Measurements from ENCODE around the gene ADAMTS17.

ADAMTS17 gene

GRCh38 chr15:100170291-100171210, 171.2 kb downstream of the ADAMTS17 start:
- DNase-seq (ENCODE audit: low read depth in 2 of 2) = no peak

- DNase-seq (ENCODE audit: low read depth in 2 of 2) = no peak
Measured at GRCh38 chr15:100169615-100170290, 172.0 kb downstream of the ADAMTS17 start.

- no peak for DNase-seq (ENCODE audit: low read depth in 2 of 2)
Measured at GRCh38 chr15:100168787-100169186, 173.0 kb downstream of the ADAMTS17 start.

- DNase-seq (ENCODE audit: low read depth in 2 of 2) = no peak
Measured at GRCh38 chr15:100167884-100168375, 173.8 kb downstream of the ADAMTS17 start.

GRCh38 chr15:100166313-100166712, 175.5 kb downstream of the ADAMTS17 start:
- no peak for DNase-seq (ENCODE audit: low read depth in 2 of 2)

- DNase-seq (ENCODE audit: low read depth in 2 of 2) = no peak
Measured at GRCh38 chr15:100163961-100164360, 177.8 kb downstream of the ADAMTS17 start.

- DNase-seq (ENCODE audit: low read depth in 2 of 2) = no peak
Measured at GRCh38 chr15:100160953-100161352, 180.8 kb downstream of the ADAMTS17 start.

- no peak for DNase-seq (ENCODE audit: low read depth in 2 of 2)
Measured at GRCh38 chr15:100159436-100159835, 182.3 kb downstream of the ADAMTS17 start.

- DNase-seq (ENCODE audit: low read depth in 2 of 2) = no peak
Measured at GRCh38 chr15:100158356-100158755, 183.4 kb downstream of the ADAMTS17 start.

- DNase-seq (ENCODE audit: low read depth in 2 of 2) = no peak
Measured at GRCh38 chr15:100156201-100156600, 185.6 kb downstream of the ADAMTS17 start.

- DNase-seq (ENCODE audit: low read depth in 2 of 2) = no peak
Measured at GRCh38 chr15:100154338-100154737, 187.4 kb downstream of the ADAMTS17 start.

GRCh38 chr15:100152463-100152862, 189.3 kb downstream of the ADAMTS17 start:
- DNase-seq (ENCODE audit: low read depth in 2 of 2) = no peak

- no peak for DNase-seq (ENCODE audit: low read depth in 2 of 2)
Measured at GRCh38 chr15:100150906-100151305, 190.9 kb downstream of the ADAMTS17 start.

GRCh38 chr15:100147828-100148227, 193.9 kb downstream of the ADAMTS17 start:
- no peak for DNase-seq (ENCODE audit: low read depth in 2 of 2)

GRCh38 chr15:100143378-100143777, 198.4 kb downstream of the ADAMTS17 start:
- DNase-seq (ENCODE audit: low read depth in 2 of 2) = no peak

GRCh38 chr15:100141311-100142001, 200.3 kb downstream of the ADAMTS17 start:
- DNase-seq (ENCODE audit: low read depth in 2 of 2) = no peak

GRCh38 chr15:100140527-100141308, 201.1 kb downstream of the ADAMTS17 start:
- DNase-seq (ENCODE audit: low read depth in 2 of 2) = no peak

- DNase-seq (ENCODE audit: low read depth in 2 of 2) = no peak
Measured at GRCh38 chr15:100134586-100134985, 207.2 kb downstream of the ADAMTS17 start.

GRCh38 chr15:100134089-100134583, 207.6 kb downstream of the ADAMTS17 start:
- DNase-seq (ENCODE audit: low read depth in 2 of 2) = no peak

- DNase-seq (ENCODE audit: low read depth in 2 of 2) = no peak
Measured at GRCh38 chr15:100133001-100133400, 208.8 kb downstream of the ADAMTS17 start.

- DNase-seq (ENCODE audit: low read depth in 2 of 2) = no peak
Measured at GRCh38 chr15:100132309-100132708, 209.5 kb downstream of the ADAMTS17 start.

Measured in stimulated activated CD8-positive, alpha-beta memory T cell treated with anti-CD3 and anti-CD28 coated beads, Interleukin-7, amount 100 ng/mL, for 1 hour (primary cell).